HFFc6 (cell line): ENCODE data around the gene BCLAF1. TPM values are rescaled to one million over a fixed set of nuclear protein-coding genes. Genes with fewer than 3 reads are reported as not detected.

ENCODE experiments used
- DNase-seq: peaks from one replicate; pipeline ENCODE4 v3.0.0-alpha.2; 2018
- H3K27ac Mint-ChIP-seq: 2 replicates; pipeline ENCODE4 v1.8.0; 2020; ENCODE audit warnings: mild to moderate bottlenecking, mixed read lengths
- H3K27me3 Mint-ChIP-seq: 2 replicates; pipeline ENCODE4 v1.8.0; 2021; ENCODE audit warnings: mild to moderate bottlenecking, moderate library complexity, mixed read lengths; ENCODE audit not compliant: insufficient read depth
- H3K36me3 Mint-ChIP-seq: 2 replicates; pipeline ENCODE4 v1.8.0; 2021; ENCODE audit warnings: low read depth, mixed read lengths
- H3K4me1 Mint-ChIP-seq: 2 replicates; pipeline ENCODE4 v1.8.0; 2020; ENCODE audit warnings: low read depth, mixed read lengths
- H3K4me3 Mint-ChIP-seq: 2 replicates; pipeline ENCODE4 v1.8.0; 2020; ENCODE audit warnings: mild to moderate bottlenecking, moderate library complexity, mixed read lengths
- H3K9me3 Mint-ChIP-seq: 2 replicates; pipeline ENCODE4 v1.8.0; 2020; ENCODE audit warnings: mild to moderate bottlenecking, mixed read lengths
- CTCF ChIP-seq: fragments of 200-600 bp; sonication (generic); IDR thresholded peaks from 2 replicates; pipeline ENCODE4 v1.5.0; 2021; ENCODE audit warnings: antibody characterized with exemption, mild to moderate bottlenecking
- total RNA-seq, 6 experiments: library from RNA; stranded (reverse); fragmentation: NEBNext Ultra II Directional; extraction: Animal tissue kit (Norgen Biotek cat#: 25700); gene quantifications; 2 replicates in 1 of 6; 3 replicates in 5 of 6; pipeline ENCODE4 v1.2.3, GENCODE V29; 2021

Gene BCLAF1
- total RNA-seq, 6 experiments from 2014 or later: 136 to 164 (median 153) TPM

DNA sequence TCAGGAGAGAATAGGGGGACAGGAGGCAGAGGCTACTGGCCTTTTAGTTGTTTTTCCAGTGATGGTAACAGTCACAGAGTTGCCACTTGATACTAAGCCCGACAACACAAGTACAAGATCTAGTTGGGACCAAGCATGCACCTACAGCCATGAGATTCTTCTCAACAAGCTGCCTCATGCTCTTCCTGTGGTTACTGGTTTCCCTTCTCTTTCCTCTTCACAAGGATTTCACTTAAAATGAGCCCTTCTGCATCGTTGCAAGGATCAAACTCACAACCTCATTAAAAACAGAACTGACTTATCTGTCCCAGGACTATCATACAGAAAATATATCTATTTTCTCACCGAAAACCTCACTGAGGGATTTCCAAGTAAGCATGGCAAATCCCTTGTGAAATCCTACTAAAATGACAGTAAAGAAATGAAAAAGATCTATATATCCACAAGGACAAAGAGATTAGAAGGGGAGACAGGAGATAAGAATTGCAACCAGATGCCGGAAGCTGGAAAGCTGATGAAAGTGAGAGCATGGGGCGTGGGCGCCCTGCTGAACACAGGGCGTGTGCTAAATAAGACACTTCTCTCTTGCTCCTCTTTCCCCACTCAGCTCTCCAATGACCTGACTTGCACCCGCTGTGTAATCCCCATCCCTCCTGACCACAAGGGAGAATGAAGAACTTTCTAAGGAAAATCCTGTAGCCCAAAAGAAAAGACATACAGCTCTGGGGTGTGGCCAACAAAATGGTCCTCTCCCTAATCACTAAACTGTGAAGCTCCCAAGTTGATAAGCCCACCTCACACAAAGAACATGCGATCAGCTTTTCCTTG lies 53.0 kb downstream of the BCLAF1 start:
- H3K4me3 Mint-ChIP-seq: no peak overlapping the region
- no peak for TF ChIP-seq CTCF

GRCh38 chr6:136235233-136235564 lies 54.4 kb downstream of the BCLAF1 start:
- Mint-ChIP-seq H3K9me3 (no peaks in the 10 kb centered on the region), H3K4me3 (no peak overlapping the region), H3K36me3 (peaks cover 27% of the 10 kb centered on the region), H3K27me3 (no peaks in the 10 kb centered on the region), H3K27ac (no peak overlapping the region; the same call in 1 of the 2 replicates), H3K4me1 (peaks cover 17% of the 10 kb centered on the region)
- DNase-seq: no peak
- no peak for TF ChIP-seq CTCF

More for the DNA sequence above, 53.0 kb downstream of the BCLAF1 start:
- Mint-ChIP-seq H3K9me3 (no peaks in the 10 kb centered on the region), H3K27me3 (no peaks in the 10 kb centered on the region), H3K36me3 (peaks cover 20% of the 10 kb centered on the region), H3K27ac (no peak overlapping the region), H3K4me1 (peaks cover 8% of the 10 kb centered on the region)
- no peak for DNase-seq

DNA sequence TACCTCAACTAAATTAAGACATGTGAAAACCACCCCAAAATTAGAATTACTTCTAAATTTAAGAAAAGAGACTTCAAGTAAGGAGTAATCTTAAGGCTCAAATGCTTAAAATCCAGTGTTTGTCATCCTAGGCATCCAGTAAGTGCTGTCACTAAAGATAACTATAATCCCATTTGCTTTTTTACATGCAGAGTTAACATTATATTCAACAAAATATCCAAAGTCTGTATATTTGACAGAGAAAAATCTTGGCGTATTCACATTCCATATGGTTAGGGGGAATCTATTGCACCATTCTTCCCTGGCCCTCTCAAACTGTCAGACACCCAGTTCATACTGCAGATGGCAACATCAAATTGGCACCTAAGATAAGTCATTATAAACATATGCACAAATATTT lies 56.9 kb downstream of the BCLAF1 start:
- peaks cover 14% of the 10 kb centered on the region for H3K36me3 Mint-ChIP-seq

DNA sequence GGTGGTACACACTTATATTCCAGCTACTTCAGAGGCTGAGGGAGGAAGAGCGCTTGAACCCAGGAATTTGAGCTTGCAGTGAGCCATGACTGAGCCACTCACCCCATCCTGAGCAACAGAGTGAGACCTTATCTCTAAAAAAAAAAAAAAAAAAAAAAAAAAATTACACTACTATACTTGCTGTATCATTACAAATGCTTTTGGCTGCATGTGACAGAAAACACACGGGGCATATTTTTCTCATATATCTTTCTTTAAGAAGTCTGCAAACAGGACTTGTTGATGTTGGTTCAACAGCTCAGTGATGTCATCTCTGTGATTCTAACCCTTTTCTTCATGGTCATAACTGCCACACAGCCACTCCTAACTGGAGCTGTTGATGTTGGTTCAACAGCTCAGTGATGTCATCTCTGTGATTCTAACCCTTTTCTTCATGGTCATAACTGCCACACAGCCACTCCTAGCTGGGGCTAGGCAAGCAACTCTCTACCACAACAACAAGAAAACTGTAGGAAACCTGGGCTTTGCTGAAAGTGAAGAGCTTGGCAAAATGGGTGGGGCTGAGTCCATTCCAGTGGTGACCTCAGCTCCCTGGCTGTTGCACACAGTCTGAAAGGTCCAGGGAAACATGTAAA lies 59.3 kb downstream of the BCLAF1 start:
- no peak for DNase-seq
- TF ChIP-seq CTCF: no peak
- H3K27ac Mint-ChIP-seq: peak overlapping the region; percentile 50
- no peaks in the 10 kb centered on the region for H3K9me3 Mint-ChIP-seq
- H3K4me3 Mint-ChIP-seq: no peak overlapping the region
- peaks cover 9% of the 10 kb centered on the region for H3K36me3 Mint-ChIP-seq
- H3K4me1 Mint-ChIP-seq: peaks cover 41% of the 10 kb centered on the region
- H3K27me3 Mint-ChIP-seq: no peaks in the 10 kb centered on the region; the same call in 1 of the 2 replicates

More for the DNA sequence above, 56.9 kb downstream of the BCLAF1 start:
- Mint-ChIP-seq H3K9me3 (no peaks in the 10 kb centered on the region), H3K27ac (no peak overlapping the region; the same call in 1 of the 2 replicates), H3K4me3 (no peak overlapping the region), H3K27me3 (no peaks in the 10 kb centered on the region; the same call in 1 of the 2 replicates), H3K4me1 (peaks cover 21% of the 10 kb centered on the region)
- no peak for TF ChIP-seq CTCF
- DNase-seq: no peak

DNA sequence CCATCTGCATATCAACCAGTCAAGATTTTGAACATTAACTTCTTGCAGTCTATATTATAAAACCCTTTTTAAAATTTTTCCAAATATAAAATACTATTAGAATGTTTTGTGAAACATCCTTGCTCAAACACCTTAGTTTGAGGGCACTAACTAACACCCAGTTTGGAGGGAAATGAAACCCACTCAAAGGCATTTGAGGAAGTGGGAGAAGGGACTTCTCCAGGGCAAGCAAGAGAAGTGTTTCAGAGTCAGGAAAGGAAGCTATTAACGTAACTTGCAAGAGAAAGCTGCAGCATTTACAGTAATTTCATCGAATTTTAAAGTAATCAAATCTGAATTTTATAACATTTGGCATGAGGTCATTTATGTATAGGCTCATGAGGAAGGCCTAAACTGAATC lies 60.8 kb downstream of the BCLAF1 start:
- Mint-ChIP-seq H3K4me3 (no peak overlapping the region), H3K9me3 (no peaks in the 10 kb centered on the region), H3K4me1 (peaks cover 39% of the 10 kb centered on the region), H3K27ac (no peak overlapping the region), H3K27me3 (no peaks in the 10 kb centered on the region; the same call in none of the 2 replicates), H3K36me3 (peaks cover 9% of the 10 kb centered on the region; the same call in 1 of the 2 replicates)
- TF ChIP-seq CTCF: no peak
- DNase-seq: no peak
